IPS-11a (cell line): ENCODE data around the gene KRTAP5-2.

Source experiments
- H3K4me3 ChIP-seq: one replicate; pipeline ENCODE4 v1.5.1; 2013; ENCODE audit warnings: low read depth, low read length, control low read depth

Gene KRTAP5-2

GRCh38 chr11:1557051-1557884 lies 40.8 kb downstream of the KRTAP5-2 start:
- H3K4me3 ChIP-seq = no peak overlapping the region

DNA sequence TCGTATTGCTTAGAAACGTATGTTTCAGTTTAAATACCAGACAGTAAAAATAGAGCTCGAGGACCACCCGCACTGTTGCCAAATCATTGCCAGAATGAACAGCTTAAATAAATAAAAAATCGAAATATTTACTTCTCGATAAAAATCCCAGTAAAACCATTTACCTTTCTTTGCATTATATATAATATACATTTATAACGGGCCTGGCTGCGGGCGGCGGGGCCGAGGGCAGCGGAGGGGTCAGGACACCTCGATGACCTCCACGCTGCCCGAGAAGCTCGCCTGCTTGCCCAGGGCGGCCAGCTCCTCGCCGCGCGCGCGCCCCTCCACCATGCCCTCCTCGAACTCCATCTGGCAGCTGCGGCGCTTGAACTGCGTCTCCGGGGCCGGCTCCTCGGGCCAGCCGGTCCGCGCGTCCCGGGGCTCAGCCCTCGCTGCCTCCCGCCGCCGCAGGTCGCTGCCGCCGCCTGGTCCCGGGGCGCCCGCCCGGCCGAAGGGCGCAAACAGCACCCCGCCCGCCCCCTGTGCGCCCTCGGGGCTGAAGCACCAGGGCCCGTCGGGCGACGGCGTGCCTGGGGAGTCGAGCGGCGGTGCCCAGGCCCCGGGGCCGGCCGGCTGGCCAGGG lies 41.7 kb downstream of the KRTAP5-2 start:
- no peak overlapping the region for H3K4me3 ChIP-seq

DNA sequence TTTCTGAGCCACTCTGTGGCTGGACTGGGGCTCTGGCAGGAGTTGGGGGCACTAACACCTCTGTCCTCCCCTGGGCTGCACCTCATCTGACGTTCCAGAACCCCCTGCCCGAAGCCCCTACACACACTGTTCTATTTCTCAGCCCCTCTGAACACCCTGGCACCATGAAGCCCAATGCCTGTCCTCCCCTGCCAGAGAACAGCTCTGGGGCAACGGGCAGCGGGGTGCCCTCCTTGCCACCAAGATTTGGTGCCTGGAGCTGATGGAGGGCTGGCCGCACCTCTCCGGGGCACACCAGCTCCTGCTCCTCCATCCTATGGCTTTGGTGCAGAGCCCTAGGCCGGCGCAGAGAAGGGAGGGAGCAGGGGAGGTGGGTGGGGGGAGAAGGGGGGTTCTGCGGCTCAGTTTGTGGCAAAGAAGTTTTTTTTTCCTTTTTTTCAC lies 42.4 kb downstream of the KRTAP5-2 start:
- no peak overlapping the region for H3K4me3 ChIP-seq

GRCh38 chr11:1554981-1555712 lies 42.9 kb downstream of the KRTAP5-2 start:
- no peak overlapping the region for H3K4me3 ChIP-seq

GRCh38 chr11:1553808-1554594 lies 44.1 kb downstream of the KRTAP5-2 start:
- H3K4me3 ChIP-seq = no peak overlapping the region

DNA sequence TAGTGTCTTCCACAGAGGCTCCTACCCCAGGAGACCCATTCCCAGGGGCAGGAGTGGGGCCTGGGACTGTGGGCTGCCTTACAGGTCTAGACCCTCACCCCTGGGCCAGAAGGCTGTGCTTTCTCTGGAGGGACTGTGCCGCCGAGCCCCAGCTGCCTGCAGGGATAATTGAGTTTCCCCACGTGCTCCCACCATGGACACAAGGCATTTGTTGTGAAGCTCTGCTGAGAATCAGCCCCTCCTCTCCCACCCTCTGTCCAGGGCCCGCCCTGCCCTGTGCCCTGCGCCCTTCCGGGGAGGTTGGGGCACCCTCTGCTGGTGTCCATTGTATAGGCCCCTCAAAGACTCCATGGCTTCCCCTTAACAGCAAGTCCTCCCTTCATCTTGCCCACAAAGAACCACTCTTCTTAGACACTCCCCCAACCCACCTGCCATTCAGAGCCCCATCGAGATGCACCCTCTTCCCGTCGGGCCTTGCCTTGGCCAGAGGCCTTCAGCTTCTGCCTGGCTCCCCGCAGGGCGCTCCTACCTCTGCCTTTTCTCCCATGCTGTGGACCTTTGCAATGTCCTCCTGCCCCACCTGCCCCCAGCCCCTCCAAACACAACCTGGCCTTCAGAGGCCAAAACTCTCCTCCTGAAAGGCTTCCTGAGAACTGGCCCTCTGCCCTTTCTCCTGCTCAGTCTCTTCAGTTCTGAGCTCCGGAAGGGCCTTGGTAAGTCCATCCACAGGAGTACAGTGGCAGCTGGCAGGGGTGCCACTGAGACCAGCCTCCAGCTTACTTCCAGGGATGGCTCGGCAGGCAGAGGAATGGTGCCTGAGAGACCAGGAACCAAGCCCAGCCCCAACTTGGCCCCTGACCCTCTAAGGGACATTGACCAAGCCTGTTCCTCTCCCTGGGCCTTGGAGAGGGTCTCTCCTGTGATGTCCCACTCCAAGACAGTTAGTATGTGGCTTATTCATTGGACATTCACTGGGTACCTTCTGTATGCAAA lies 48.5 kb downstream of the KRTAP5-2 start:
- no peak overlapping the region for H3K4me3 ChIP-seq

- peak overlapping the region; percentile 20 for H3K4me3 ChIP-seq
Measured at GRCh38 chr11:1548221-1549070, 49.6 kb downstream of the KRTAP5-2 start.

DNA sequence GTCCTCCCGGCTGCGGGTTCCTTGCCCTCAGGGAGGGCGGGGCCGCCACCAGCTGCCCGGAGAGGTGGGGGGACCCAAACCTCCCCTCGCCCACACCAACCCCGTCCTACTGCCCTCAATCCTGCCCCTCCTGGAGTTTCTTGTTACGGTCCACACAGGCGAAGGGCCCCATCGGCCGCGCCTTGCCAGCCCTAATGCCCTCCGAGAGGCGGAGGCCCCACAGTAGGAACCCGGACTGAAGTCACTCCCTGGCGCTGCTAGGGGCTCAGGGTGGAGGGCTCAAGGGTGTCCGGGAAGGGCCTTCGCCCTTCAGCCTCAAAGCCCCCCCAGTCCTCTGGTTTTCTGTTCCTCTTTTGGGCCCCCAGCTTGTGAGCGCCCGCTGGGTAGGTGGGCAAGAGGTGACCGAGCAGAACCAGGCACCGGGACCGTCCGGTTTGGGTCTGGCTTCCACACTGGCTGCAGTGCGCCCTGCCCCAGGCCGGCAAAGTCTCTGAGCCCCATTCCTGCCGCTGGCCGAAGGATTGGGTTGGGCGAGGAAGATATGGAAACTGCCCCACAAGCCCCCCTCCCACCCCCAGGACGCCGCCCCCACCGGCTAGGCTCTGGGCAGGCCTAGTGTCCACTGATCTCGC lies 50.5 kb downstream of the KRTAP5-2 start:
- no peak overlapping the region for H3K4me3 ChIP-seq
